Epithelial cell of alveolus of lung (primary cell): ENCODE results near the gene FAM107A. TPM values are rescaled to one million over a fixed set of nuclear protein-coding genes. Genes with fewer than 3 reads are reported as not detected.

Experiments
- total RNA-seq: library from RNA; depleted of rRNA; stranded (reverse); fragments of >200 nt; gene quantifications from 2 replicates; pipeline ENCODE4 v1.2.1, GENCODE V29; 2015

Gene FAM107A, protein sequence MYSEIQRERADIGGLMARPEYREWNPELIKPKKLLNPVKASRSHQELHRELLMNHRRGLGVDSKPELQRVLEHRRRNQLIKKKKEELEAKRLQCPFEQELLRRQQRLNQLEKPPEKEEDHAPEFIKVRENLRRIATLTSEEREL
- total RNA-seq = 0.13 and 0.32 TPM in 2 replicates

DNA sequence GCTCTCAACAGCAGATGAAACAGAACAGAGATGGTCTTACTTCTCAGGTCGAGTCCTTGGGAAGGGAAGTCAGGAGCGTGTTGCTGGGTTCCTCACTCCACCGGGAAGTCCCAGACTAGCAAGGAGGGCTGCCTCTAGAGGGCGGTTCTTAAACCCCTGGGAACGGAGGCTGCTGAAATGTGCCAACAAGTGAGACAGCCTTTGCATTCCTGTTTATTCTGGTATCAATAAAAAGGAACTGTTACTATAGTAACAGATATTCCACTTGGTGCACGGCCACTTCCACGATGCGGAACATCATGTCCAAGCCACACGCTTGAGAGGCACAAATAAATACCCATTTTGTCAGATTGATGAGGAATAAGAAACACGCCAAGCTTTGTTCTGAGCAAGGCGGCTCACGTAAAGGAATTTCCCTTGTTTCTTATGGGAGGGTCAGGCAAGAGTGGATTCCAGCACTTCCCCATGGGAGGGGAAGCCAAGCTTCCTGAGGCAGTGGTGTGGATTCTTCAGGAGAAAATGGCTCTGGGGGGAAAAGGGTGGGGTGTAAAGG, at the start of gene FAM107A:
Gene FAM107A (minus strand): TSS at position 123 of the 553 bp plus-strand sequence. CDS start 7,531 bp downstream, outside the sequence.

DNA sequence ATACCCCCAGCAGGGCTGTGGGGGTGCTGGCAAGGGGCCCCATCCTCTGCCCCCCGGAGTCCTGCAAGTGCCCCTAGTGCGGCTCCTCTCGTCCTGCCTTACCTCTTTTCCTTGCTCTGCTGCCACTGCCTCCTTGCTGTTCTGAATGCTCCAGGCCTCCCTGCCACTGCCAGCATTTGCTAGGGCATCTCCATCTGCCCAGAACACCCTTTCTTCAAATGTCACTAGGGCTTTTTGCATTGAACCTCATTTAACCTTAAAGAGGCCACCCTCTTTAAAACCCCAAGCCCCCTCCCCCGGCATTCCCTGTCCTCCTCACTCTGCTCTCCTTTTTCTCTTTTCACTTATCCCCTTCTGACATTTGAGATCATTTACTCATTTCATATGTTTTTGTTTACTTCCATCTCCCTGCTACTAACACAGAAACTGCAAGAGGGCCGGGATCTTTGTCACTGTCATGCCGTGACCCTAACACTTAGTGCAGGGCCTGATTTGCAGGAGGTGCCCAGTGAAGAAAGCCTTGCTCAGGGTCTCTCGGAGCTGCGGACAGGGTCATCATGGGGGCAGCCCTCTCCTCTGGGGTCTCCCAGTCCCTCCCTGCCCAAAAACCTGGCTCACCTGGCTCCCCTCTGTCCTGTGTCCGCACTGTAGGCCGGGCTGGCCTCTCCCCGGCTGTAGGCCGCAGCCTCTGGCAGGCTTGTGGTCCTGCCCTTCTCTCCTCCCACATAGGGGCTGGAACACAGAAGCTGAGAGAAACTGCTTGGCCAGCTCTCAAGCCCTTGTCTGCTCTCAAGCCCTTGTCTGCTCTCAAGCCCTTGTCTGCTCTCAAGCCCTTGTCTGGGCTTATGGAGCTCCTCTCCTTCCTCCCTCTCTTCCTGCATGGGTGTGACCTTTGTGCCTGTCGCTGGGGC, 40.4 kb downstream of the FAM107A start, which contains the start of gene ACOX2:
Gene ACOX2 (minus strand): TSS at position 690 of the 911 bp plus-strand sequence. CDS start 2,084 bp downstream, outside the sequence.

Other genes with a start within 250 kb of the FAM107A start
- 31.2 and 35.6 TPM in 2 replicates for gene PXK, start 244.5 kb downstream of the FAM107A start, total RNA-seq
- gene PDHB, start 143.6 kb downstream of the FAM107A start, total RNA-seq = 68.0 and 108 TPM in 2 replicates
- 10.0 and 10.9 TPM in 2 replicates for gene KCTD6, start 85.3 kb downstream of the FAM107A start, total RNA-seq
- gene ACOX2, start 40.2 kb downstream of the FAM107A start, total RNA-seq = 3.1 and 9.1 TPM in 2 replicates
- gene FAM3D, start 89.4 kb upstream of the FAM107A start, total RNA-seq = not detected in 2 replicates